Lower leg skin (tissue), 4 donors: ENCODE data around the gene ZSCAN12. TPM values are rescaled to one million over a fixed set of nuclear protein-coding genes. Genes with fewer than 3 reads are reported as not detected.
"Not testable (repeated sequence)": the region's sequence is repeated elsewhere in the genome, so short reads cannot be mapped to it uniquely, and the experiment has no call there.

Experiments
- DNase-seq, 2 donors: peaks; one replicate each; pipeline ENCODE4 v3.0.0-alpha.2; 2019; ENCODE audit warnings: low spot score in 2 of 2
- H3K4me3 ChIP-seq: fragments of 200-600 bp; sonication (generic); 2 replicates; pipeline ENCODE4 v1.5.1; 2017; ENCODE audit warnings: mild to moderate bottlenecking, low read depth; ENCODE audit not compliant: poor library complexity, severe bottlenecking
- CTCF ChIP-seq, 3 donors: fragments of 450-650 bp; IDR thresholded peaks; one replicate each; pipeline ENCODE4 v1.5.1; 2016; ENCODE audit warnings: antibody characterized with exemption in 3 of 3, mild to moderate bottlenecking in 3 of 3, moderate library complexity in 2 of 3
- POLR2A ChIP-seq, 2 donors: fragments of 450-650 bp; IDR thresholded peaks; one replicate each; pipeline ENCODE4 v1.6.1; 2016 to 2017; ENCODE audit warnings: antibody characterized with exemption in 2 of 2, mild to moderate bottlenecking in 1 of 2, moderate library complexity in 1 of 2
- WGBS, 2 donors: methylation state at CpG; one replicate each; pipeline ENCODE4 v1.1.5; 2018; 5-methylcytosine and 5-hydroxymethylcytosine counted together
- intact Hi-C: fragments of 100-400 bp; cut with DNase I; formaldehyde crosslinking; loops from one replicate; pipeline ENCODE4 v1.15.0; 2023; ENCODE audit warnings: low total_unique reads
- total RNA-seq, 4 donors: library from RNA; depleted of rRNA; stranded (reverse); fragments of >200 nt; gene quantifications; one replicate each; pipeline ENCODE4 v1.1.0, GENCODE V29; 2016

ZSCAN12 gene
- total RNA-seq, 4 donors from 2014 or later = 2.7 to 5.5 (median 4.0) TPM

GRCh38 chr6:28423546-28423945 lies 24.0 kb upstream of the ZSCAN12 start:
- WGBS, 2 donors = 94 to 100% methylated on average over 1 of the region's 1 CpG
- H3K4me3 ChIP-seq = no peak overlapping the region
- no peak for DNase-seq
- intact Hi-C loops = loop anchor here (5.0 kb wide), 1 partner anchor 609 kb away; no protein-coding TSS in a partner anchor
- TF ChIP-seq POLR2A (IDR thresholded peaks at IDR 0.05) (no peak), CTCF (IDR thresholded peaks at IDR 0.05) (no peak)

GRCh38 chr6:28413681-28414080 lies 14.1 kb upstream of the ZSCAN12 start:
- no peak overlapping the region for H3K4me3 ChIP-seq
- no peak for TF ChIP-seq POLR2A (IDR thresholded peaks at IDR 0.05)
- intact Hi-C loops = no loop called here
- no peak for DNase-seq

- TF ChIP-seq POLR2A (IDR thresholded peaks at IDR 0.05) (no peak), CTCF (IDR thresholded peaks at IDR 0.05) (no peak)
- 92 to 99% methylated on average over 2 of the region's 2 CpGs for WGBS, 2 donors
- intact Hi-C loops = no loop called here
- H3K4me3 ChIP-seq = no peak overlapping the region
- DNase-seq = no peak
Observed at GRCh38 chr6:28410767-28411166, 11.2 kb upstream of the ZSCAN12 start.

GRCh38 chr6:28408076-28408802 lies 8.7 kb upstream of the ZSCAN12 start:
- WGBS, 2 donors = 82 to 87% methylated on average over 5 of the region's 5 CpGs
- no peak for DNase-seq
- H3K4me3 ChIP-seq = no peak overlapping the region
- TF ChIP-seq CTCF (IDR thresholded peaks at IDR 0.05) = no peak
- TF ChIP-seq POLR2A (IDR thresholded peaks at IDR 0.05) = no peak
- intact Hi-C loops = no loop called here

GRCh38 chr6:28407401-28407800 lies 7.9 kb upstream of the ZSCAN12 start:
- 62 to 65% methylated on average over 2 of the region's 2 CpGs for WGBS, 2 donors
- H3K4me3 ChIP-seq = no peak overlapping the region
- DNase-seq = no peak
- TF ChIP-seq POLR2A (IDR thresholded peaks at IDR 0.05) (no peak), CTCF (IDR thresholded peaks at IDR 0.05) (no peak)
- intact Hi-C loops = no loop called here

- whole genome bisulfite sequencing, 2 donors = 88 to 92% methylated on average over 5 of the region's 5 CpGs
- H3K4me3 ChIP-seq, intact Hi-C loops, DNase-seq: not testable (repeated sequence)
Observed at GRCh38 chr6:28403923-28404322, 4.4 kb upstream of the ZSCAN12 start.

- H3K4me3 ChIP-seq = no peak overlapping the region
- no peak for TF ChIP-seq CTCF (IDR thresholded peaks at IDR 0.05)
- TF ChIP-seq POLR2A (IDR thresholded peaks at IDR 0.05) = no peak
- no peak for DNase-seq
- WGBS, 2 donors = 84 to 87% methylated on average over 2 of the region's 2 CpGs
- intact Hi-C loops = no loop called here
Observed at GRCh38 chr6:28402197-28402596, 2.6 kb upstream of the ZSCAN12 start.
